NT2/D1 (cell line): ENCODE results near the gene GLT8D1.

Experiments
- YY1 ChIP-seq: IDR thresholded peaks from 2 replicates; pipeline ENCODE4 v1.6.1; 2011; ENCODE audit not compliant: insufficient read length, insufficient read depth
- ZNF274 ChIP-seq: IDR thresholded peaks from 2 replicates; pipeline ENCODE4 v1.6.1; 2011; ENCODE audit warnings: mild to moderate bottlenecking, low read depth, low read length

- TF ChIP-seq ZNF274 (no peak), YY1 (no peak)
Measured at GRCh38 chr3:52722491-52722890, 16.9 kb upstream of the GLT8D1 start.
